Lung microvascular endothelial cell (primary cell): ENCODE measurements around the gene IGSF21. TPM values are rescaled to one million over a fixed set of nuclear protein-coding genes. Genes with fewer than 3 reads are reported as not detected.

ENCODE experiments used
- DNase-seq, 2 donors: peaks; one replicate each; pipeline versions ENCODE4 v3.0.0 to v3.0.0-alpha.2; 2010; ENCODE audit warnings: low read depth in 2 of 2
- total RNA-seq: library from RNA; depleted of rRNA; stranded (reverse); fragments of >200 nt; gene quantifications from 2 replicates; pipeline ENCODE4 v1.2.1, GENCODE V29; 2014

Gene IGSF21
- total RNA-seq, 1 donor from 2014 or later: not detected

- no peak for DNase-seq
Measured at GRCh38 chr1:18325136-18325535, 217.5 kb downstream of the IGSF21 start.

- no peak for DNase-seq
Measured at GRCh38 chr1:18326211-18326897, 218.8 kb downstream of the IGSF21 start.

GRCh38 chr1:18327650-18328049 lies 220.1 kb downstream of the IGSF21 start:
- DNase-seq: no peak

- DNase-seq: no peak
Measured at GRCh38 chr1:18328803-18329202, 221.2 kb downstream of the IGSF21 start.

- DNase-seq: no peak
Measured at GRCh38 chr1:18329469-18330253, 222.1 kb downstream of the IGSF21 start.

- DNase-seq: no peak
Measured at GRCh38 chr1:18332576-18332975, 225.0 kb downstream of the IGSF21 start.

- no peak for DNase-seq
Measured at GRCh38 chr1:18333220-18333619, 225.6 kb downstream of the IGSF21 start.

GRCh38 chr1:18336801-18337200 lies 229.2 kb downstream of the IGSF21 start:
- DNase-seq: no peak

- DNase-seq: no peak
Measured at GRCh38 chr1:18337757-18338156, 230.2 kb downstream of the IGSF21 start.

- DNase-seq: no peak
Measured at GRCh38 chr1:18339161-18339560, 231.6 kb downstream of the IGSF21 start.

- DNase-seq: no peak
Measured at GRCh38 chr1:18340158-18340764, 232.7 kb downstream of the IGSF21 start.

- no peak for DNase-seq
Measured at GRCh38 chr1:18340787-18341186, 233.2 kb downstream of the IGSF21 start.

- DNase-seq: no peak
Measured at GRCh38 chr1:18341291-18342069, 233.9 kb downstream of the IGSF21 start.

GRCh38 chr1:18342744-18343143 lies 235.1 kb downstream of the IGSF21 start:
- DNase-seq: no peak

GRCh38 chr1:18343581-18343980 lies 236.0 kb downstream of the IGSF21 start:
- no peak for DNase-seq

- DNase-seq: no peak
Measured at GRCh38 chr1:18344755-18345154, 237.2 kb downstream of the IGSF21 start.

GRCh38 chr1:18347559-18347958 lies 240.0 kb downstream of the IGSF21 start:
- no peak for DNase-seq

- DNase-seq: no peak
Measured at GRCh38 chr1:18348354-18348753, 240.8 kb downstream of the IGSF21 start.

- no peak for DNase-seq
Measured at GRCh38 chr1:18350747-18351146, 243.1 kb downstream of the IGSF21 start.

- no peak for DNase-seq
Measured at GRCh38 chr1:18351735-18352134, 244.1 kb downstream of the IGSF21 start.

- no peak for DNase-seq
Measured at GRCh38 chr1:18352636-18353265, 245.2 kb downstream of the IGSF21 start.
